KBM-7 (cell line): ENCODE results near the gene CCP110.
A peak's percentile ranks its signal among the peaks of the same experiment; 100 is the strongest.

Source experiments
- DNase-seq: peaks from one replicate; pipeline ENCODE4 v3.0.0-alpha.2; 2015
- in situ Hi-C: fragments of 300-500 bp; cut with MboI; formaldehyde crosslinking; loops from 2 replicates; pipeline ENCODE4 v1.14.3; 2020; ENCODE audit warnings: low sequenced_read_pairs, low pct_unique_long_range_greater_than_20kb, mixed read lengths

CCP110 gene

DNA sequence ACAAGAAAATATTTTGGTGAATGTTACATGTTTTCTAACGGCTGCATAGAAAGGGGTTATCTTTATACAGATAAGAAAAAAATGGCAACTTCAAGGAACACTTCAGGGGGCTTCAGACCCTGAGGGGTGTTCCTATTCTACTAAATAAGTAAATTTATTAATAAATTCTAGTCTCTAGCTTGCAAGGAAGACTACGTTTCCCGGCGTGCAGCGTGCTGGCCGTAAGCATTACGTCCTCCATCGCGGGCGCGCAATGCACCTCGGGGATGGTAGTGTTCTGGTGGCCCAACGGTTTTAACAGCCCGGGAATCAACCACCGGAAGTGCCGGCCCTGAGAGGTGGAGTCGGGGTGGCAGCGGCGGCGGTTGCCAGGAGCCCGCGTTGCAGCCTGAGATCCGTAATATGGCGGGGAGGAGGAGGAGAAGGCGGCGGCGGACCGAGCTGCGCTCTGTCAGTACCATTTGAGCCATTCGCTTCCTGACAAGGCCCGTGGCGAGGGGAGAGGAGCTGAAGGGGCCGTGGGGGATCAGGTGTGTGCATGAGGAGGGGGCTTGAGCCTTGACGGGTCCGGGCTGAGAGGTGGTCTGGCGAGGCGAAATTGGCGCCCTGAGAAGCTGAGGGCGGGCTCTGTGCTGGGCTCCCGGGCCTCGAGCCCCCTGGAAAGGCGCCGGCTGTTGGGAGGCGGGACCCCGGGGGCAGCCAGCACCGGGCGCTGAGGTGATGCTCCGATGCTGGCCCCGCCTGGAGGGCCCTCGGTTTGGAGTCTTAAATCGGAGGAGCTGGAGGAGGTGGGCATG, at the start of gene CCP110:
CCP110 (plus strand) TSS at position 384 of the 797 bp plus-strand sequence. CDS start 3,940 bp downstream, outside the sequence.
- peak; percentile 95 for DNase-seq
- in situ Hi-C loops, result no loop called here

DNA sequence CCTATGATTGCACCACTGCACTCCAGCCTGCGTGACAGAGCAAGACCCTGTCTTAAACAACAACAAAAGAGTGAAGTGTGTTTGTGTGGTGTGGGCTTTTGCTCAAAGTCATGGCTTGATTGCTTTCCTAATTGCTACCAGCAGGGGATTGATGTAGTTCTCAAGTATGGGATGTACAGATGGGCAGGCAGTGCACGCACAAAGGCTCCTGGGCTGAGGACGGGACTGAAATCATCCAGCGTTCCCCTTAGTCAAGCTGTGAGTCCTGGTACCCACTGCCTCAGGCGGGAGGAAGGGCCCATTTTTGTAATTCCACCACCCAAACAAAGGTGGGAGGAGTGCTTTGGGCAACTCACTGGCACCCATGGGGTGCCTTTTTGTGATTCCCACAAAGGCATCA, 49.1 kb upstream of the CCP110 start:
- in situ Hi-C loops, result no loop called here

GRCh38 chr16:19478505-19478904, 45.2 kb upstream of the CCP110 start:
- in situ Hi-C loops, result no loop called here
- no peak for DNase-seq

More for the DNA sequence above, 49.1 kb upstream of the CCP110 start:
- DNase-seq, result no peak

DNA sequence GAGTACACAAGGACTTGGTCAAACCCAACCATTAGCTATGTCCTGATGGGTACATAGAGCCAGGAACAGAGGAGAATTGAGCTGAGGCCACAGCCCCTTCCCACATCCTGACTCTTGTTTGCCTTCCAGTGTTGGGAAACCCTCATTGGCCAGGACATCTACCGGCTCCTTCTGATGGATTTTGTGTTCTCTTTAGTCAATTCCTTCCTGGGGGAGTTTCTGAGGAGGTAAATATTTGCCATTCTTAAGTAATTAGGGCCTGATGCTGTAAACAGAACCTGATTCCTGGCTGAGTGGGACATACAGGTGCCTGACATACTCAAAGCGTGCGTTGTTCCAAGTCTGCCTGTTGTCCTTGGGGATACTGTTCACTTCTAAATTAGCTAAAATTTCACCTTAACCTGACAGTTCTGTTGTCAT, 44.4 kb upstream of the CCP110 start:
- DNase-seq, result no peak
- in situ Hi-C loops, result no loop called here

DNA sequence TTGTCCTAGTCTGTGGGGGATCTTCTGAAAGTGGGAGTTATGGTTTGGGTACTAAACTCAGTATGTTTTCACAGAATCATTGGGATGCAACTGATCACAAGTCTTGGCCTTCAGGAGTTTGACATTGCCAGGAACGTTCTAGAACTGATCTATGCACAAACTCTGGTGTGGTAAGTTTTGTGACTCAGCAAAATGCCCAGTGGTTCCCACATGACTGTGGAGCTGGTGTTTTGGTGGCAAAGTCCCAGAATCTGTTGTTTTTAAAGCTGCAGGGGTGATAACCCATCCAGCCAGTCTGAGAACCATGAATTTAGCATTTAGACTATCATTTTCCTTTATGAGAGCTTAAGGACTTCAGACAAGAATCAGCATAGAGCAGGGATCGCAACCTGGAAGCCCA, 42.4 kb upstream of the CCP110 start:
- DNase-seq, result no peak
- in situ Hi-C loops, result no loop called here

GRCh38 chr16:19481769-19482168, 42.0 kb upstream of the CCP110 start:
- in situ Hi-C loops, result no loop called here

GRCh38 chr16:19482291-19482690, 41.5 kb upstream of the CCP110 start:
- in situ Hi-C loops, result no loop called here
- DNase-seq, result no peak

More at GRCh38 chr16:19481769-19482168, 42.0 kb upstream of the CCP110 start:
- DNase-seq, result no peak

- in situ Hi-C loops, result no loop called here
- DNase-seq, result no peak
Measured at GRCh38 chr16:19484096-19484495, 39.6 kb upstream of the CCP110 start.

GRCh38 chr16:19485611-19486010, 38.1 kb upstream of the CCP110 start:
- in situ Hi-C loops, result no loop called here
- no peak for DNase-seq

- no peak for DNase-seq
- in situ Hi-C loops, result no loop called here
Measured at GRCh38 chr16:19486051-19486450, 37.7 kb upstream of the CCP110 start.

DNA sequence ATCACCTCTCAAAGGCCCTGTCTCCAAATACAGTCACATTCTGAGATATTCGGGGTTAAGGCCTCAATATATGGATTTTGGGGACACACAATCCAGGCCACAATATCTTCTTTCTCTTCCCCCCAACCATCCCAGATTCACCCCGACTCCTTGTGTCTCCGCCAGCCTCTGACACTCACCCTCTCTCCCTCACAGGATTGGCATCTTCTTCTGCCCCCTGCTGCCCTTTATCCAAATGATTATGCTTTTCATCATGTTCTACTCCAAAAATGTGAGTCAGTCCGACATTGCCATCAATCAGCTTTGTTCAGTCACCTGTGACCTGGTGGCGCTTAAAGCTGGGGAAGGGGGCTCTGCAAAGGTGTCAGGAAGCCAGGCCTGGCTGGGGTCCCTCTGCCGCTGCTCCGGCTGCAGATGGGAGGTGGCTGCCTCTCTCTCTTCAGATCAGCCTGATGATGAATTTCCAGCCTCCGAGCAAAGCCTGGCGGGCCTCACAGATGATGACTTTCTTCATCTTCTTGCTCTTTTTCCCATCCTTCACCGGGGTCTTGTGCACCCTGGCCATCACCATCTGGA, 36.9 kb upstream of the CCP110 start:
- no peak for DNase-seq
- in situ Hi-C loops, result no loop called here

DNA sequence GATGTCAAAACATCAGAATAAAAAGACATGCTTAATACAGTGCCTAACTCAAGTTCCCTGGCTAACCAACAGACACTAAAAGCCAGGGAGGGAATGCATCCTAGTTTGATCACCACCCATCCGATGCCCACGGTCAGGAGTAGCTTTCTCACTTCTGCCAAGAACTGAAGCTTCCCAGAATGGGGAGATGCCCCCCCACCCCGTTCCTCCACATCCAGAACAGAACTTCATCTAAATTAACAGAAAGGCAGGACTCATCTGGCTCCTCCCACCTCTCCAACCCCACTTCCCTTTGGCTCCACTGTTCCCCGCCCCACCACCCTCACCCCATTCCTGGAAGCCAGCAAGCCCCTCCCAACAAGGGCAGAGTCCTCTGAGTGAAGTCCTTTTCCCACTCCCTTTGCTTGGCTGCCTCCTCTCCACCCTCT, 35.5 kb upstream of the CCP110 start:
- in situ Hi-C loops, result no loop called here
- no peak for DNase-seq

DNA sequence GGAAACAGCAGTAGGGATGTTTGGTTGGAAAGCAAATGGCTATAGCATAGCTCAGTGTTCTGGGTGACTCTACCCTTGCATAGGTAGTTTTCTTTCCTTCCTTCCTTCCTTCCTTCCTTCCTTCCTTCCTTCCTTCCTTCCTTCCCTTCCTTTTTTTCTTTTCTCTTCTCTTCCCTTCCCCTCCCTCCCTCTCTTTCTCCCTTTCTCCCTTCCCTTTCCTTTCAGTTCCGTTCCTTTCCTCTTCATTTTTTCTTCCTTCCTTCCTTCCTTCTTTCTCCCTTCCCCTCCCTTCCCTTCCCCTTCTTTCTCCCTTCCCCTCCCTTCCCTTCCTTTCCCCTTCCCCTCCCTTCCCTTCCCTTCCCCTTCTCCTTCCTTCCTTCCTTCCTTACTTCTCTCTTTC, 33.1 kb upstream of the CCP110 start:
- no peak for DNase-seq
- in situ Hi-C loops, result no loop called here

DNA sequence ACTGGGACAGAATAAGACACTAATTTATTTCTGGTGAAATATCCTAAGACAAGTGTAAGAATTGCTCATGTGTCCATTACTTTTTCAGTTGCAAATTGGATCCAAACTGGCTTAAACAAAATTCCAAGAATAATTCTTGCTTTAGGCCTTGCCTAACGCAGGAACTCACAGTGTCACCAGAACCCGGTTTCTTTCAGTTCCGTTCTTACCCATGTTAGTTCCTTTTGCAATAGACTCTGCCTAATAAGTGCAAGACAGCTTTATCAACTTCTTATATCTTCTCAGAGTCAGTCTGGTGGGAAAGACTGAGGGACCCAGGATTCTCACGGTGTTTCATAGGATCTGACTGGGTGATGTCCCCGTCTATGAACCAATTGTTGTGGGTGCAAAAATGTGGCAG, 26.6 kb upstream of the CCP110 start:
- in situ Hi-C loops, result no loop called here
- no peak for DNase-seq

DNA sequence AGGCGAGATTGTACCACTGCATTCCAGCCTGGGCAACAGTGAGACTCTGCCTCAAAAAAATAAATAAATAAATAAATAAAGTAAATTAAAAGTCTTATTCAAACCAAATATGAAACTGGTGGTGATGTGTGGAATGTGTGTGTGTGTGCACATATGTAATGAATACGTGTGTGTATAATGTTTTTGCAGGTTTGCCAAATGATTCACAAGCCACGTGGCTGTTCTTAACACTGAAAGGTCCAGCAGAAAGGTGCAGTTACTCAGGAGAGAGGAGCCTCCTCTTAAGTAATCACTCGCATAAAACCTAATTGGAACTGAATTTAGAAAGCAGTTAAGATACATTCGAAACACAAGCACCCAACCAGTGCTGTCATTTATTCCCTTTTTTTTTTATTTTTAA, 24.7 kb upstream of the CCP110 start:
- DNase-seq, result no peak
- in situ Hi-C loops, result no loop called here

DNA sequence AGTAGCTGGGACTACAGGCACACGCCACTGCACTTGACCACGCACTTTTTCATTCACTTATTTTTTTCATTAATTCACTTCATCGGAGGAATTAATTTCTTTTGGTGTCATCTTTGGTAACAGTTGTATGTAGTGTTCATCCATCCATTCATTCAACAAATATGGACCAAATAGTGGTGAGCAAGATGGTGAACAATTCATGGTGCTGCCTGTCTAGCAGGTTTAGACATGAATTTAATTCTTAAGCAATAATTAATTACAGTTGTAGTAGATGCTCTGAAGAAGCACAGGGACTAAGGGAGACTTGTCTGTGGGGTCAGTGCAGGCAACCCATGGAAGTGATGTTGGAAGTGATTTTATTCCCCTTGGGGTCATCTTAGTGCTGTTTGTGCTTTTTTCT, 24.3 kb upstream of the CCP110 start:
- no peak for DNase-seq
- in situ Hi-C loops, result no loop called here

- peak; percentile 63 for DNase-seq
- in situ Hi-C loops, result no loop called here
Measured at GRCh38 chr16:19502395-19503131, 21.2 kb upstream of the CCP110 start.

GRCh38 chr16:19503461-19504075, 20.2 kb upstream of the CCP110 start:
- in situ Hi-C loops, result no loop called here
- DNase-seq, result no peak

DNA sequence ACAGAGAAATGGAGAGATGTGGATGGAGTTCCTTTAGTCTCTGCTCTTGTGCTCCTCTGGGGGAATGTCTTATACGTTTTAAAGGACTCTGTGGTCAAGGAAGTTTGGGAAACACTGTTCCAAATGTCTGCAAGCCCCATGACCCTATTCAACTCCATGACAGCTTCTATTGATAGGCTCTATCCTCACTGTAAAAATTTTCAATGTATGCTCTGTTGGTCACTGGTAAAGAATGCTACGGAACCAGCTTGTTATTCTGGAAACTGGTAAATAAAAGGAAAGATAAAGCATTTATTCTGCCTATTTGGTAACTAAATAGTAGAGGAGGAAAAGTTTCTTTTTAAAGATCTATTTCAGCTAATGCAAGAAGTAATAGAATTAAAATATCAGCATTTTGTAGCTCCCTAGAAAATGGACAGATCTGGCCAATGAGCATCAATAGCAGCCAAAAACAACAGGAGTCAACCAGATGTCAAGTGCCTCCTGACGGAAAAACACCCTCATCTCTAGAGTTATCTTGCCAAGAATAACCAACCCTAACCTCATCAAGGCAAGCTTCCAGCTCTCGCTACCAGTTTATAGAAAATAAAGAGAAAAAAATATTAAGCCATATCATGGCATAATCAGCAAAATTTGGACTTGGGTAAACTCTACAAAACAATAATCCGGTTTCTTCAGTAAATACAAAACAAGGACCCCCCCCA, 18.0 kb upstream of the CCP110 start:
- DNase-seq, result no peak
- in situ Hi-C loops, result no loop called here
